SH-SY5Y (cell line): Measurements from ENCODE around the gene SKOR2.

Source experiments
- GATA2 ChIP-seq: IDR thresholded peaks from 2 replicates; pipeline ENCODE4 v1.6.1; 2011; ENCODE audit warnings: mild to moderate bottlenecking, low read depth, low read length
- GATA3 ChIP-seq: IDR thresholded peaks from 2 replicates; pipeline ENCODE4 v1.6.1; 2011; ENCODE audit warnings: low read depth, mild to moderate bottlenecking, low read length, moderate library complexity

DNA sequence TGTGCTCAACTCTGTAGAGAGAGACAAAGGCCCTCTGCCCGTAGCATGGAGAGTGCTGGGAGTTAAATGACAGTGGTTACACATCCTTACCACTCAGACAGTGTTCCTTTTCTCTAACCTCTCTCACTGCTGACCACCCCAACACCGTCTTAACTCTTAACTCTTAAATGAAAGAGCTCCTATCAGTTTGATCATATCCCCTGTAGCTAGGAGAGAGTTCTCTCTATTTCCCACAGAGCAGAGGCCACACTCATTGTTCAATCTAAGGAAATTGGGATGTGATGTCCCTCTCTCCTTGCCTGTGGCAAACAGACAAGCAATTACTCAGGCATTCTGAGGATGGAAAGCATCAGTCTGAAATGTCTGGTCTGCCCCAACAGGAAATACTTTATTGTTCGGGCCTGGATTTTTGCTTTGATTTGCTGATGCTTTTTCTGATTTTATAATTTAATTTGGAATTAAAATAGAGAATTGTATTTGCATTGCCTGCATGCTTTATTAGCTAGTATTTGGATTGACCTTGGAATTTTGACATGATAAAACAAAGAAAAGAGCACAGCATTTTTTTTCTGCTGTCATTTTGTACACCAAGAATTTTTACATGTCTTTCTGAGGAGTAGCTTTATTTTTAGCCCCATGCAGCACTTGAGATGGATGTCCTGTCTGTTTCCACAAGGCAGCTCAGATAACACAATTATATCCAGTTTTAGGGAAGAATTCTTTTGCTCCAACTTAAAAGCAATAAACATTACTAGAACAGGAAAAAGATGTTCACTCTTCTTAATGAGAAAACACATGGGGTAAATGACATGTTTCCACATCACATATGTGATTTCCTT lies 47.6 kb downstream of the SKOR2 start:
- peak; percentile 75 for TF ChIP-seq GATA2
- TF ChIP-seq GATA3: peak; percentile 77
